Bronchial epithelial cell (primary cell): ENCODE results near the gene KDM6A. TPM values are rescaled to one million over a fixed set of nuclear protein-coding genes. Genes with fewer than 3 reads are reported as not detected.
A peak's percentile ranks its signal among the peaks of the same experiment; 100 is the strongest.

Source experiments
- DNase-seq: peaks from one replicate; pipeline ENCODE4 v3.0.0-alpha.2; 2010; ENCODE audit warnings: low read depth
- FAIRE-seq: peaks from 2 replicates; lab custom pipeline; 2011; peaks lifted over from hg19 to GRCh38; lab: Jason Lieb, UNC
- H3K27me3 ChIP-seq: 2 replicates; pipeline ENCODE4 v1.5.1; 2011; ENCODE audit warnings: low read length; ENCODE audit not compliant: control insufficient read depth, insufficient read depth
- H3K36me3 ChIP-seq: 2 replicates; pipeline ENCODE4 v1.5.1; 2011; ENCODE audit warnings: low read length; ENCODE audit not compliant: control insufficient read depth, insufficient read depth
- H3K4me3 ChIP-seq: 2 replicates; pipeline ENCODE4 v1.5.1; 2011; ENCODE audit warnings: mild to moderate bottlenecking, low read depth, low read length, control low read depth
- CTCF ChIP-seq: IDR thresholded peaks from 2 replicates; pipeline ENCODE4 v1.5.1; 2011; ENCODE audit warnings: mild to moderate bottlenecking, moderate library complexity, low read length, control low read depth, inconsistent platforms; ENCODE audit not compliant: insufficient read depth, severe bottlenecking
- total RNA-seq: library from RNA; depleted of rRNA; stranded (reverse); fragments of >200 nt; gene quantifications from 2 replicates; pipeline ENCODE4 v1.2.1, GENCODE V29; 2014

KDM6A gene
- total RNA-seq, 1 donor from 2014 or later = 11.1 TPM

GRCh38 chrX:44970709-44971108 is 97.7 kb downstream of the KDM6A start:
- Histone ChIP-seq H3K36me3 (no peaks in the 10 kb centered on the region), H3K4me3 (no peak overlapping the region), H3K27me3 (no peaks in the 10 kb centered on the region)
- FAIRE-seq (no peak), DNase-seq (no peak)
- no peak for TF ChIP-seq CTCF

GRCh38 chrX:44971674-44972073 is 98.7 kb downstream of the KDM6A start:
- Histone ChIP-seq H3K4me3 (no peak overlapping the region), H3K36me3 (no peaks in the 10 kb centered on the region), H3K27me3 (no peaks in the 10 kb centered on the region)
- FAIRE-seq = no peak
- no peak for DNase-seq
- TF ChIP-seq CTCF = no peak

GRCh38 chrX:44972132-44972531 is 99.1 kb downstream of the KDM6A start:
- no peak for FAIRE-seq
- DNase-seq = no peak
- no peaks in the 10 kb centered on the region for H3K27me3 ChIP-seq
- no peak overlapping the region for H3K4me3 ChIP-seq
- no peaks in the 10 kb centered on the region for H3K36me3 ChIP-seq
- TF ChIP-seq CTCF = no peak

GRCh38 chrX:44973420-44973932 is 100.5 kb downstream of the KDM6A start:
- FAIRE-seq (no peak), DNase-seq (no peak)
- H3K27me3 ChIP-seq = no peaks in the 10 kb centered on the region
- no peak overlapping the region for H3K4me3 ChIP-seq
- no peak for TF ChIP-seq CTCF
- no peaks in the 10 kb centered on the region for H3K36me3 ChIP-seq

- H3K36me3 ChIP-seq = no peaks in the 10 kb centered on the region
- no peak for FAIRE-seq
- TF ChIP-seq CTCF = no peak
- H3K4me3 ChIP-seq = peak overlapping the region; percentile 6
- DNase-seq = peak; percentile 84
- no peaks in the 10 kb centered on the region for H3K27me3 ChIP-seq
Observed at GRCh38 chrX:44974451-44974850, 101.5 kb downstream of the KDM6A start.

GRCh38 chrX:44975666-44976263 is 102.8 kb downstream of the KDM6A start:
- Histone ChIP-seq H3K36me3 (no peaks in the 10 kb centered on the region), H3K27me3 (no peaks in the 10 kb centered on the region), H3K4me3 (no peak overlapping the region)
- DNase-seq = peak; percentile 53
- no peak for FAIRE-seq
- no peak for TF ChIP-seq CTCF
